ENCODE results near the gene KCNMA1. TPM values are rescaled to one million over a fixed set of nuclear protein-coding genes. Genes with fewer than 3 reads are reported as not detected.
A peak's percentile ranks its signal among the peaks of the same experiment; 100 is the strongest.

Gene KCNMA1
- total RNA-seq, 1 donor from 2014 or later: 15.8 TPM

- Histone ChIP-seq H3K36me3 (ENCODE audit: control insufficient read depth, insufficient read depth, low read length) (no peaks in the 10 kb centered on the region), H3K27me3 (ENCODE audit: control insufficient read depth, insufficient read depth, low read length) (peaks cover 3% of the 10 kb centered on the region), H3K4me3 (ENCODE audit: low read depth, low read length) (no peak overlapping the region)
- no peak for FAIRE-seq
- peak; percentile 19 for DNase-seq (ENCODE audit: low read depth)
- no peak for TF ChIP-seq CTCF (IDR thresholded peaks at IDR 0.05; ENCODE audit: insufficient read depth, low read length, severe bottlenecking)
These were observed 30.1 kb upstream of the KCNMA1 start for GRCh38 chr10:77667426-77668324.

DNA sequence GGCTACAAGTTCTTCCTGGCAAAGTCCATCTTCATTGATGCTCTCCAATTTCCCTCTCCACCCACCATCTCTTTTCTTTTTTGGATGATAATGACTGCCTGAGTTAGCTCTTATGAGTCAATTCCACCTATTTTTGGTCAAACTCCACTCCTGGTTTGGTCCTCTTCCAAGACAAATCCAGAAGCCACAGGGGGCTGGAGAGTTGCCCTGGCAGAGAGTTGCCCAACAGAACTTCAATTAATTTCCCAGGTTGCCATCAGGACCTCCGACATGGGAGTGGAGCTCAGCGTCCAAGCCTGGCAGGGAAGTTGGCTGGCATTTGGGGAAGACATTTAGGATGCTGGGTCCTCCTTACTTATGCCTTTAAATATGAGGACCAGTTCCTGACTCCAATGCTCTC, 29.2 kb upstream of the KCNMA1 start:
- FAIRE-seq (no peak), DNase-seq (ENCODE audit: low read depth) (no peak)
- Histone ChIP-seq H3K27me3 (ENCODE audit: control insufficient read depth, insufficient read depth, low read length) (peaks cover 3% of the 10 kb centered on the region), H3K4me3 (ENCODE audit: low read depth, low read length) (no peak overlapping the region), H3K36me3 (ENCODE audit: control insufficient read depth, insufficient read depth, low read length) (no peaks in the 10 kb centered on the region)
- TF ChIP-seq CTCF (IDR thresholded peaks at IDR 0.05; ENCODE audit: insufficient read depth, low read length, severe bottlenecking): no peak

- no peaks in the 10 kb centered on the region for H3K27me3 ChIP-seq (ENCODE audit: control insufficient read depth, insufficient read depth, low read length)
- no peak for TF ChIP-seq CTCF (IDR thresholded peaks at IDR 0.05; ENCODE audit: insufficient read depth, low read length, severe bottlenecking)
- H3K4me3 ChIP-seq (ENCODE audit: low read depth, low read length): no peak overlapping the region
- H3K36me3 ChIP-seq (ENCODE audit: control insufficient read depth, insufficient read depth, low read length): no peaks in the 10 kb centered on the region
- FAIRE-seq: no peak
- no peak for DNase-seq (ENCODE audit: low read depth)
These were observed 27.1 kb upstream of the KCNMA1 start for GRCh38 chr10:77664696-77665095.

DNA sequence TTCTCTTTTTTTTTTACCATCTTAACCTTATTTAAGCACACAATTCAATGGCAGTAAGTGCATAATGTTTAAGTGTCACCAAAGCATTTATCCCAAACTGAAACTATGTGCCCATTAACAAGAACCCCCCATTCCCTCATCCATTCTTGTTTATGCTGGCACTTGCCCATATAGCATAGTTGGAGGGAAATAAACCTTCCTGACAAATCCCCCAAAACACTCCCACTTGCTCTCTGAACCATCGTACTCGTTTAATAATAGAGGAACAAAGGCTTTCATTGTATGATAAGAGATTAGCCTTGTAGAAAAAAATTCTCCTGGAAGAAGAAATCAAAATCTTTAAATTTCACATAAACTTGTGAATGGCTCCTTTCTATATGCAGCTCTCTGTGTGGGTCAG, 26.4 kb upstream of the KCNMA1 start:
- FAIRE-seq (no peak), DNase-seq (ENCODE audit: low read depth) (no peak)
- no peak overlapping the region for H3K4me3 ChIP-seq (ENCODE audit: low read depth, low read length)
- TF ChIP-seq CTCF (IDR thresholded peaks at IDR 0.05; ENCODE audit: insufficient read depth, low read length, severe bottlenecking): no peak
- no peaks in the 10 kb centered on the region for H3K27me3 ChIP-seq (ENCODE audit: control insufficient read depth, insufficient read depth, low read length)
- H3K36me3 ChIP-seq (ENCODE audit: control insufficient read depth, insufficient read depth, low read length): no peaks in the 10 kb centered on the region

DNA sequence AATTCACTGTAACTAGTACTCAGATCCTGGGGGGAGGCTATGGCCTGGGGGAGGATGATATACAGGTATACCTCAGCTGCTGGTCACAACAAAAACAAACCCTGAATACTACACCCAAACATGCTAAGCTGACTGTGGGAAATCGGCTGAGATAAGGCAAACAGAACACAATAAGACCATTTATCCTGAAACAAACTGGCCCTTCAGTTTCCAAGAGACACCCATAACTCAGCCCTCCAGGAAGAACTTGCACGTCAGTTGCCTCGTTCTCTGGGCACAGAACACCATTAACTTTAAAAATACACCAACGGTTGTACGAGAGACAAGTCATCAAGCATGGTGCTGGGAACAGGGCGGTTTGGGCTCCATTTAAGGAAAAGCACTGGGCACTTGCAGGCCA, 24.1 kb upstream of the KCNMA1 start:
- no peak for FAIRE-seq
- H3K27me3 ChIP-seq (ENCODE audit: control insufficient read depth, insufficient read depth, low read length): no peaks in the 10 kb centered on the region
- H3K4me3 ChIP-seq (ENCODE audit: low read depth, low read length): no peak overlapping the region
- TF ChIP-seq CTCF (IDR thresholded peaks at IDR 0.05; ENCODE audit: insufficient read depth, low read length, severe bottlenecking): no peak
- H3K36me3 ChIP-seq (ENCODE audit: control insufficient read depth, insufficient read depth, low read length): no peaks in the 10 kb centered on the region
- no peak for DNase-seq (ENCODE audit: low read depth)

All from bronchial epithelial cell (primary cell).